MM.1S (cell line): ENCODE measurements around the gene PKD2L1.

ENCODE experiments used
- CTCF ChIP-seq: fragments of 300-600 bp; sonication (generic); IDR thresholded peaks from 2 replicates; pipeline ENCODE4 v1.5.1; 2016; ENCODE audit warnings: antibody characterized with exemption, low read length, mixed read lengths
- EZH2 ChIP-seq: fragments of 300-600 bp; sonication (generic); optimal IDR thresholded peaks from 2 replicates; pipeline ENCODE3; 2017; ENCODE audit warnings: low read depth, mild to moderate bottlenecking, antibody characterized with exemption, low read length, mixed read lengths

GRCh38 chr10:100287756-100288155 is 42.3 kb downstream of the PKD2L1 start:
- no peak for TF ChIP-seq CTCF
- TF ChIP-seq EZH2 = no peak
